ENCODE results near the gene KRTAP6-2.

DNA sequence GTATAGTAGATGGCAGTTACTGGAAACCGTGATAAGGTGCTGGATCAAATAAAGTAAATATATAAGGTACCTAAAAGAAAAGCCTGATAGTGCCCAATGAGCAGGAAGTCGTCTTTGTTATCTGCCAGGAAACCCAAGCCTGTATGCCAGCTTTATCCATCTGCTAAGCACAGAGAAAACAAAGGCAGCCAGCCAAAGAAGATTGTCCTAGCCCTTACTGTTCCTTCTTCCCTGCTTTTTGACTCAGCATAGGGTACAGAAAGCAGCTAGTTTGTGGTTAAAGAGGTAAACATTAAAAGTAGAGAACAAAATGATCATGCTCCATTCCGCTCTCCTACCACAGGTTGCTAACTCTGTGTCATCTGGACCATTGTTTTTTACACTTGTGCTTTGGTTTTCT is 18.6 kb downstream of the KRTAP6-2 start:
- TF ChIP-seq, protein P1, sequence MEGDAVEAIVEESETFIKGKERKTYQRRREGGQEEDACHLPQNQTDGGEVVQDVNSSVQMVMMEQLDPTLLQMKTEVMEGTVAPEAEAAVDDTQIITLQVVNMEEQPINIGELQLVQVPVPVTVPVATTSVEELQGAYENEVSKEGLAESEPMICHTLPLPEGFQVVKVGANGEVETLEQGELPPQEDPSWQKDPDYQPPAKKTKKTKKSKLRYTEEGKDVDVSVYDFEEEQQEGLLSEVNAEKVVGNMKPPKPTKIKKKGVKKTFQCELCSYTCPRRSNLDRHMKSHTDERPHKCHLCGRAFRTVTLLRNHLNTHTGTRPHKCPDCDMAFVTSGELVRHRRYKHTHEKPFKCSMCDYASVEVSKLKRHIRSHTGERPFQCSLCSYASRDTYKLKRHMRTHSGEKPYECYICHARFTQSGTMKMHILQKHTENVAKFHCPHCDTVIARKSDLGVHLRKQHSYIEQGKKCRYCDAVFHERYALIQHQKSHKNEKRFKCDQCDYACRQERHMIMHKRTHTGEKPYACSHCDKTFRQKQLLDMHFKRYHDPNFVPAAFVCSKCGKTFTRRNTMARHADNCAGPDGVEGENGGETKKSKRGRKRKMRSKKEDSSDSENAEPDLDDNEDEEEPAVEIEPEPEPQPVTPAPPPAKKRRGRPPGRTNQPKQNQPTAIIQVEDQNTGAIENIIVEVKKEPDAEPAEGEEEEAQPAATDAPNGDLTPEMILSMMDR (conservative IDR thresholded peaks at IDR 0.05; ENCODE audit: low read depth, low read length), result no peak
- TF ChIP-seq EZH2 (IDR thresholded peaks at IDR 0.05; ENCODE audit: borderline replicate concordance, low read depth, low read length, poor library complexity, severe bottlenecking), result no peak

Measured in A673 (cell line).